CD4-positive, alpha-beta T cell treated with Interleukin-6 for 4 hours (primary cell): Measurements from ENCODE around the gene ADAT3.

Source experiments
- DNase-seq: peaks from one replicate; pipeline ENCODE4 v3.0.0-alpha.2; 2020; ENCODE audit warnings: mixed read lengths

The ADAT3 gene

DNA sequence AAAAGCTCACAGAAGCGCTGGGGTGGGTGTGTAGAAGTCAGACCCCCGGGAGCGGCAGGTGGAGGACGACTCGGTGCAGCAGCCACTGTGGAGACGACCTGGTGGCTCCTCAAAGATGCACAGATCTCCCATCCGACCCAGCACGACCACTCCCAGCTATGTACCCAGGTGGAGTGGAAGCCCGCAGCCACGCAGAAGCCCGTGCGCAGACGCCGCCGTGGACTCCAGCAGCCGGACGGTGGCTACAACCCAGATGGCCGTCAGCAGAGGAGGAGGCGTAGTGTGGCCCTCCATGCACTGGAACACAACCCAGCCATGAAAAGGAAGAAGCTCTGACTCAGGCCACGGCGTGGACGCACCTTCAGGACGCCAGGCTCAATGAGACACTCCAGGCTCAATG lies 57.5 kb downstream of the ADAT3 start:
- no peak for DNase-seq
